Ishikawa (cell line): ENCODE data around the gene HNRNPL.

Source experiments
- CEBPB ChIP-seq: IDR thresholded peaks from 2 replicates; pipeline ENCODE4 v1.6.1; 2012
- CREB1 ChIP-seq: IDR thresholded peaks from 2 replicates; pipeline ENCODE4 v1.6.1; 2012; ENCODE audit warnings: low read depth
- EGR1 ChIP-seq: IDR thresholded peaks from 2 replicates; pipeline ENCODE4 v1.6.1; 2012
- EP300 ChIP-seq: IDR thresholded peaks from 2 replicates; pipeline ENCODE4 v1.6.1; 2012; ENCODE audit warnings: borderline replicate concordance
- FOXM1 ChIP-seq: IDR thresholded peaks from 2 replicates; pipeline ENCODE4 v1.6.1; 2012; ENCODE audit warnings: low read depth, borderline replicate concordance
- MAX ChIP-seq: IDR thresholded peaks from 2 replicates; pipeline ENCODE4 v1.6.1; 2012
- NFIC ChIP-seq: IDR thresholded peaks from 2 replicates; pipeline ENCODE4 v1.6.1; 2012
- RAD21 ChIP-seq: IDR thresholded peaks from 2 replicates; pipeline ENCODE4 v1.6.1; 2012; ENCODE audit warnings: low read depth
- REST ChIP-seq: IDR thresholded peaks from 2 replicates; pipeline ENCODE4 v1.6.1; 2012; ENCODE audit warnings: low read depth, mild to moderate bottlenecking
- TAF1 ChIP-seq: IDR thresholded peaks from 2 replicates; pipeline ENCODE4 v1.6.1; 2012; ENCODE audit warnings: low read depth, mild to moderate bottlenecking
- TCF12 ChIP-seq: IDR thresholded peaks from 2 replicates; pipeline ENCODE4 v1.6.1; 2012; ENCODE audit warnings: low read depth
- TEAD4 ChIP-seq: IDR thresholded peaks from 2 replicates; pipeline ENCODE4 v1.6.1; 2012
- USF1 ChIP-seq: IDR thresholded peaks from 2 replicates; pipeline ENCODE4 v1.6.1; 2012
- YY1 ChIP-seq: IDR thresholded peaks from 2 replicates; pipeline ENCODE4 v1.6.1; 2012; ENCODE audit warnings: low read depth
- ZBTB7A ChIP-seq: IDR thresholded peaks from 2 replicates; pipeline ENCODE4 v1.6.1; 2012; ENCODE audit warnings: low read depth

Gene HNRNPL

GRCh38 chr19:38834590-38834989 is 15.2 kb downstream of the HNRNPL start:
- TF ChIP-seq YY1, result no peak
- TF ChIP-seq USF1, result no peak
- TF ChIP-seq FOXM1, result no peak
- no peak for TF ChIP-seq TEAD4
- no peak for TF ChIP-seq EP300
- no peak for TF ChIP-seq CEBPB
- TF ChIP-seq ZBTB7A, result no peak
- no peak for TF ChIP-seq TCF12
- no peak for TF ChIP-seq TAF1
- no peak for TF ChIP-seq NFIC
- no peak for TF ChIP-seq CREB1
- TF ChIP-seq RAD21, result no peak
- TF ChIP-seq MAX, result no peak
- no peak for TF ChIP-seq EGR1
- TF ChIP-seq REST, result no peak

GRCh38 chr19:38834104-38834490 is 15.7 kb downstream of the HNRNPL start:
- TF ChIP-seq CEBPB (no peak), EGR1 (no peak), REST (no peak), ZBTB7A (no peak)

GRCh38 chr19:38833092-38833425 is 16.7 kb downstream of the HNRNPL start:
- no peak for TF ChIP-seq TEAD4
- TF ChIP-seq NFIC, result no peak
- no peak for TF ChIP-seq TCF12
- TF ChIP-seq USF1, result no peak
- TF ChIP-seq YY1, result no peak
- TF ChIP-seq EGR1, result no peak
- TF ChIP-seq CREB1, result no peak
- TF ChIP-seq RAD21, result no peak
- no peak for TF ChIP-seq REST
- TF ChIP-seq ZBTB7A, result no peak
- no peak for TF ChIP-seq MAX
- no peak for TF ChIP-seq FOXM1
- TF ChIP-seq TAF1, result no peak
- TF ChIP-seq EP300, result no peak
- TF ChIP-seq CEBPB, result no peak

GRCh38 chr19:38831142-38831605 is 18.6 kb downstream of the HNRNPL start:
- TF ChIP-seq TEAD4 (peak; percentile 77), CEBPB (no peak), RAD21 (peak; percentile 18; the same call in 1 of the 2 replicates), NFIC (no peak)

- TF ChIP-seq FOXM1, result no peak
- TF ChIP-seq RAD21, result no peak
Observed at GRCh38 chr19:38830039-38830733, 19.6 kb downstream of the HNRNPL start.
